ENCODE measurements around the gene PI16. TPM values are rescaled to one million over a fixed set of nuclear protein-coding genes. Genes with fewer than 3 reads are reported as not detected.

The PI16 gene
- not detected in 2 replicates for polyA plus RNA-seq (2013)

- Histone ChIP-seq H2BK12ac (ENCODE audit: low read length) (no peak within 1 kb of the TSS), H2BK120ac (ENCODE audit: insufficient read depth, low read length, poor library complexity) (no peak within 1 kb of the TSS), H2AFZ (ENCODE audit: insufficient read depth, low read length, poor library complexity) (no peak within 1 kb of the TSS), H3K14ac (ENCODE audit: low read length) (no peak within 1 kb of the TSS), H2AK5ac (ENCODE audit: low read length) (no peak within 1 kb of the TSS), H3K79me2 (ENCODE audit: control insufficient read depth, insufficient read depth, low read length, poor library complexity) (no peaks in the 10 kb centered on the region), H3K9me3 (ENCODE audit: insufficient read depth, low read depth, low read length) (no peaks in the 10 kb centered on the region), H3K9ac (ENCODE audit: low read length) (no peak within 1 kb of the TSS), H3K18ac (ENCODE audit: low read length) (no peak within 1 kb of the TSS), H3K23ac (ENCODE audit: low read length) (no peak within 1 kb of the TSS), H3K27me3 (ENCODE audit: insufficient read depth, low read length) (no peaks in the 10 kb centered on the region), H3K4me1 (ENCODE audit: control insufficient read depth in 1 of 2, insufficient read depth in 2 of 2, low read length in 2 of 2) (no peaks in the 10 kb centered on the region), H3K4ac (ENCODE audit: low read depth, low read length) (no peak within 1 kb of the TSS), H3K4me3 (ENCODE audit: low read depth, low read length) (no peak within 1 kb of the TSS), H3K27ac (ENCODE audit: low read depth, low read length) (no peak within 1 kb of the TSS), H3K4me2 (ENCODE audit: low read length) (no peak within 1 kb of the TSS), H2BK5ac (ENCODE audit: low read depth, low read length, poor library complexity) (no peak within 1 kb of the TSS), H3K79me1 (ENCODE audit: low read length) (no peaks in the 10 kb centered on the region), H4K8ac (ENCODE audit: low read depth, low read length) (no peak within 1 kb of the TSS), H4K12ac (ENCODE audit: low read depth, low read length) (no peak within 1 kb of the TSS), H3K36me3 (ENCODE audit: control insufficient read depth in 1 of 2, insufficient read depth in 2 of 2, low read length in 2 of 2) (no peaks in the 10 kb centered on the region), H4K91ac (ENCODE audit: low read depth, low read length) (no peak within 1 kb of the TSS)
- DNase-seq, result no peak
- WGBS (ENCODE audit: extremely low coverage, insufficient coverage, insufficient read length), result no CpG with 5 or more reads among the region's 14 CpGs
Measured at GRCh38 chr6:36954262-36954931, at the start of gene PI16. TSS of gene PI16 (plus strand) at chr6:36954738. CDS start at chr6:36954761, 23 bp downstream.

DNA sequence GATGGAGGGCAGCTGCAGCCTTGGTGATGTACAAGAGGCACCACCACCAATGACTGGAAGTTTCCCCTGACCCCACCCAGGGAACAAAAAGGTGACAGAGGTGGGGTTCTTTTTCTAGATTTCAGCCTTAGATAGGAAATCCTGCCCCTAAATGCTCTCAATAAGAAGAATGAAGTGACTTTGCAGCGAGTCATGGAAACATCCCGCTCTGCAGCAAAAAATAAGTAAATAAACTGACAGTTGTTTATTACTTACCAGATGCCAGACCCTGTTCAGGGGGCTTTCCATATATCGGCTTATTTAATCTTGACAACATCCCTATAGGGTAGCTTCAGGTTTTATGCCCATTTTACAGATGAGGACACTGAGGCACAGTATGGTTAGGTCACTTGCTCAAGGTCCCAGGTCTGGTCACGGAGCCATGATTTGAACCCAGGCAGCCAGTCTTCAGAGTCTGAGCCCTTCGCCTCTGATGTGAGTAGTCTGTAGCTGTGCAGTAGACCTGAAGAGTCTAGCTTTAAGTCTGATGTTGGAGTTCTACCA, 49.6 kb upstream of the PI16 start:
- Histone ChIP-seq H3K4me1 (ENCODE audit: control insufficient read depth in 1 of 2, insufficient read depth in 2 of 2, low read length in 2 of 2) (no peaks in the 10 kb centered on the region), H2BK12ac (ENCODE audit: low read length) (no peak overlapping the region), H3K4me2 (ENCODE audit: low read length) (no peak overlapping the region), H3K14ac (ENCODE audit: low read length) (no peak overlapping the region), H2AK5ac (ENCODE audit: low read length) (no peak overlapping the region), H3K9ac (ENCODE audit: low read length) (no peak overlapping the region), H3K23ac (ENCODE audit: low read length) (no peak overlapping the region), H4K8ac (ENCODE audit: low read depth, low read length) (no peak overlapping the region), H3K18ac (ENCODE audit: low read length) (no peak overlapping the region), H2AFZ (ENCODE audit: insufficient read depth, low read length, poor library complexity) (no peak overlapping the region), H3K27ac (ENCODE audit: low read depth, low read length) (no peak overlapping the region), H3K79me1 (ENCODE audit: low read length) (no peaks in the 10 kb centered on the region), H4K12ac (ENCODE audit: low read depth, low read length) (no peak overlapping the region), H3K27me3 (ENCODE audit: insufficient read depth, low read length) (no peaks in the 10 kb centered on the region), H3K9me3 (ENCODE audit: insufficient read depth, low read depth, low read length) (no peaks in the 10 kb centered on the region), H3K4ac (ENCODE audit: low read depth, low read length) (no peak overlapping the region), H4K91ac (ENCODE audit: low read depth, low read length) (no peak overlapping the region), H3K79me2 (ENCODE audit: control insufficient read depth, insufficient read depth, low read length, poor library complexity) (no peaks in the 10 kb centered on the region), H3K36me3 (ENCODE audit: control insufficient read depth in 1 of 2, insufficient read depth in 2 of 2, low read length in 2 of 2) (peaks cover 6 to 9% of the 10 kb centered on the region in 2 experiments), H3K4me3 (ENCODE audit: low read depth, low read length) (no peak overlapping the region), H2BK5ac (ENCODE audit: low read depth, low read length, poor library complexity) (no peak overlapping the region), H2BK120ac (ENCODE audit: insufficient read depth, low read length, poor library complexity) (no peak overlapping the region)
- no CpG with 5 or more reads among the region's 5 CpGs for WGBS (ENCODE audit: extremely low coverage, insufficient coverage, insufficient read length)
- DNase-seq, result no peak

GRCh38 chr6:36906539-36907325, 47.8 kb upstream of the PI16 start:
- no peak overlapping the region for H3K18ac ChIP-seq (ENCODE audit: low read length)
- H3K27ac ChIP-seq (ENCODE audit: low read depth, low read length), result no peak overlapping the region
- DNase-seq, result no peak
- peaks cover 5 to 11% of the 10 kb centered on the region in 2 experiments for H3K36me3 ChIP-seq (ENCODE audit: control insufficient read depth in 1 of 2, insufficient read depth in 2 of 2, low read length in 2 of 2)
- H2BK12ac ChIP-seq (ENCODE audit: low read length), result no peak overlapping the region
- H4K91ac ChIP-seq (ENCODE audit: low read depth, low read length), result no peak overlapping the region
- H4K12ac ChIP-seq (ENCODE audit: low read depth, low read length), result no peak overlapping the region
- H3K4me2 ChIP-seq (ENCODE audit: low read length), result no peak overlapping the region
- H4K8ac ChIP-seq (ENCODE audit: low read depth, low read length), result no peak overlapping the region
- H3K79me2 ChIP-seq (ENCODE audit: control insufficient read depth, insufficient read depth, low read length, poor library complexity), result no peaks in the 10 kb centered on the region
- H3K9me3 ChIP-seq (ENCODE audit: insufficient read depth, low read depth, low read length), result no peaks in the 10 kb centered on the region
- H3K4ac ChIP-seq (ENCODE audit: low read depth, low read length), result no peak overlapping the region
- H2AK5ac ChIP-seq (ENCODE audit: low read length), result no peak overlapping the region
- no peak overlapping the region for H2BK5ac ChIP-seq (ENCODE audit: low read depth, low read length, poor library complexity)
- H3K23ac ChIP-seq (ENCODE audit: low read length), result no peak overlapping the region
- no peak overlapping the region for H3K4me3 ChIP-seq (ENCODE audit: low read depth, low read length)
- H3K79me1 ChIP-seq (ENCODE audit: low read length), result no peaks in the 10 kb centered on the region
- H3K27me3 ChIP-seq (ENCODE audit: insufficient read depth, low read length), result no peaks in the 10 kb centered on the region
- no peak overlapping the region for H3K14ac ChIP-seq (ENCODE audit: low read length)
- H3K4me1 ChIP-seq (ENCODE audit: control insufficient read depth in 1 of 2, insufficient read depth in 2 of 2, low read length in 2 of 2), result no peaks in the 10 kb centered on the region
- no peak overlapping the region for H2AFZ ChIP-seq (ENCODE audit: insufficient read depth, low read length, poor library complexity)
- no peak overlapping the region for H3K9ac ChIP-seq (ENCODE audit: low read length)
- H2BK120ac ChIP-seq (ENCODE audit: insufficient read depth, low read length, poor library complexity), result no peak overlapping the region
- WGBS (ENCODE audit: extremely low coverage, insufficient coverage, insufficient read length), result no CpG with 5 or more reads among the region's 2 CpGs

DNA sequence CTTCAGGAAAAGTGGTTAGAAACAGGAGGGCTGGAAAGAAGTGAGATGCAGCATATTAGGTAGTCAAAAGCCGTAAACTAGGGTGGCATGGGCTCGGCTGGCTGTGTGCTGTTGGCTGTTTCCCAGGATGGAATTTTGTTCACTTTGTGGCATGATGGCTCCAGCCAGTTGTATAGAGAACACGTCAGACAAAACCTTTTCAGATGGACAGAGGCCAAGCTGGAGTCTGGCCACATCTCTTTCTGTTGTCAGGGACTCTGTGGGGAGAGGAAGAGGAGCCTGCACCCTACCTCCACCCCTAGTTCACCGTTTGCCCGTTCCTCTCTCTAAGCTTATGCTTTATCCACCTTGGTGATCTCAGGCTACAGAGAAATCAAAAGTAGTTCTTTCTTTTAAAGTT, 46.8 kb upstream of the PI16 start:
- H2AK5ac ChIP-seq (ENCODE audit: low read length), result no peak overlapping the region
- no CpG with 5 or more reads among the region's 5 CpGs for WGBS (ENCODE audit: extremely low coverage, insufficient coverage, insufficient read length)
- no peak overlapping the region for H3K4ac ChIP-seq (ENCODE audit: low read depth, low read length)
- no peak overlapping the region for H3K14ac ChIP-seq (ENCODE audit: low read length)
- no peak overlapping the region for H3K9ac ChIP-seq (ENCODE audit: low read length)
- H3K79me2 ChIP-seq (ENCODE audit: control insufficient read depth, insufficient read depth, low read length, poor library complexity), result no peaks in the 10 kb centered on the region
- H3K4me1 ChIP-seq (ENCODE audit: control insufficient read depth in 1 of 2, insufficient read depth in 2 of 2, low read length in 2 of 2), result no peaks in the 10 kb centered on the region
- H2AFZ ChIP-seq (ENCODE audit: insufficient read depth, low read length, poor library complexity), result no peak overlapping the region
- no peak overlapping the region for H4K91ac ChIP-seq (ENCODE audit: low read depth, low read length)
- H3K23ac ChIP-seq (ENCODE audit: low read length), result no peak overlapping the region
- no peaks in the 10 kb centered on the region for H3K9me3 ChIP-seq (ENCODE audit: insufficient read depth, low read depth, low read length)
- no peak overlapping the region for H2BK120ac ChIP-seq (ENCODE audit: insufficient read depth, low read length, poor library complexity)
- DNase-seq, result no peak
- no peak overlapping the region for H3K27ac ChIP-seq (ENCODE audit: low read depth, low read length)
- H3K18ac ChIP-seq (ENCODE audit: low read length), result no peak overlapping the region
- no peak overlapping the region for H2BK5ac ChIP-seq (ENCODE audit: low read depth, low read length, poor library complexity)
- H3K4me3 ChIP-seq (ENCODE audit: low read depth, low read length), result no peak overlapping the region
- H3K79me1 ChIP-seq (ENCODE audit: low read length), result no peaks in the 10 kb centered on the region
- H4K12ac ChIP-seq (ENCODE audit: low read depth, low read length), result no peak overlapping the region
- H2BK12ac ChIP-seq (ENCODE audit: low read length), result no peak overlapping the region
- H3K27me3 ChIP-seq (ENCODE audit: insufficient read depth, low read length), result no peaks in the 10 kb centered on the region
- no peak overlapping the region for H3K4me2 ChIP-seq (ENCODE audit: low read length)
- H3K36me3 ChIP-seq (ENCODE audit: control insufficient read depth in 1 of 2, insufficient read depth in 2 of 2, low read length in 2 of 2), result peaks cover 5 to 9% of the 10 kb centered on the region in 2 experiments
- H4K8ac ChIP-seq (ENCODE audit: low read depth, low read length), result no peak overlapping the region
